Prostate gland (tissue), 2 donors: ENCODE results near the gene CKMT1B.
"Not testable (repeated sequence)": the region's sequence is repeated elsewhere in the genome, so short reads cannot be mapped to it uniquely, and the experiment has no call there.

ENCODE experiments used
- POLR2A ChIP-seq: fragments of 450-650 bp; IDR thresholded peaks from one replicate; pipeline ENCODE4 v1.6.1; 2016; ENCODE audit warnings: antibody characterized with exemption, mild to moderate bottlenecking
- POLR2AphosphoS5 ChIP-seq: sonication (generic); formaldehyde crosslinking; IDR thresholded peaks from one replicate; pipeline ENCODE4 v1.6.1; 2017; ENCODE audit warnings: antibody characterized with exemption
- TF ChIP-seq, protein P1 (sequence below), 4 experiments: fragments of 200-600 bp in 2 of 4; fragments of 450-650 bp in 2 of 4; sonication (generic) in 2 of 4; IDR thresholded peaks; 1 replicate in 3 of 4; 2 replicates in 1 of 4; pipeline ENCODE4 v1.5.1; 2016 to 2019; ENCODE audit warnings: antibody characterized with exemption in 4 of 4, mild to moderate bottlenecking in 2 of 4, moderate library complexity in 2 of 4

DNA sequence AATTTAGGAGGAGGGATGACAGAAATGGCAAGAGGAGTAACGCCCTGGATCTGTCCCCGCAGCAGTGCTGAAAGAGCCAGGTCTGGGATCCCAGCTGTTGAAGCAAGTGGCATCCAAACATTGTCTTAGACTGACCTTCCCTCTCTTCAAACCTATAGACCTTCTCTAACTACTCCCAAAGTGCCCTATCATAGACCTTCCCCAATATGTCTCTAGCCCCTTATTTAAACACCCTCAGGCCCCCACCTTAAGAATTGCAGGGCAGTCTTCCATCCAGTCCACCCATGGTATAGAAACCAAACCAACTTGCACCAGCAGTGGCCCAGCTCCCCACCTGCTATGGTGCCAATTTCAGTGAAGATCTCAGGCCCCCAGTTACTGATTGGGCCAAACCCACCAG lies 6.4 kb downstream of the CKMT1B start:
- TF ChIP-seq, protein P1, sequence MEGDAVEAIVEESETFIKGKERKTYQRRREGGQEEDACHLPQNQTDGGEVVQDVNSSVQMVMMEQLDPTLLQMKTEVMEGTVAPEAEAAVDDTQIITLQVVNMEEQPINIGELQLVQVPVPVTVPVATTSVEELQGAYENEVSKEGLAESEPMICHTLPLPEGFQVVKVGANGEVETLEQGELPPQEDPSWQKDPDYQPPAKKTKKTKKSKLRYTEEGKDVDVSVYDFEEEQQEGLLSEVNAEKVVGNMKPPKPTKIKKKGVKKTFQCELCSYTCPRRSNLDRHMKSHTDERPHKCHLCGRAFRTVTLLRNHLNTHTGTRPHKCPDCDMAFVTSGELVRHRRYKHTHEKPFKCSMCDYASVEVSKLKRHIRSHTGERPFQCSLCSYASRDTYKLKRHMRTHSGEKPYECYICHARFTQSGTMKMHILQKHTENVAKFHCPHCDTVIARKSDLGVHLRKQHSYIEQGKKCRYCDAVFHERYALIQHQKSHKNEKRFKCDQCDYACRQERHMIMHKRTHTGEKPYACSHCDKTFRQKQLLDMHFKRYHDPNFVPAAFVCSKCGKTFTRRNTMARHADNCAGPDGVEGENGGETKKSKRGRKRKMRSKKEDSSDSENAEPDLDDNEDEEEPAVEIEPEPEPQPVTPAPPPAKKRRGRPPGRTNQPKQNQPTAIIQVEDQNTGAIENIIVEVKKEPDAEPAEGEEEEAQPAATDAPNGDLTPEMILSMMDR (IDR thresholded peaks at IDR 0.05), result not testable (repeated sequence)
- not testable (repeated sequence) for TF ChIP-seq POLR2AphosphoS5, POLR2A
